GM12872 (cell line): ENCODE results near the gene BABAM2.

ENCODE experiments used
- TF ChIP-seq, protein P1 (sequence below): IDR thresholded peaks from 3 replicates; pipeline ENCODE4 v1.5.1; 2011; ENCODE audit warnings: low read depth, mild to moderate bottlenecking, low read length, moderate library complexity; ENCODE audit not compliant: insufficient read depth

The BABAM2 gene

DNA sequence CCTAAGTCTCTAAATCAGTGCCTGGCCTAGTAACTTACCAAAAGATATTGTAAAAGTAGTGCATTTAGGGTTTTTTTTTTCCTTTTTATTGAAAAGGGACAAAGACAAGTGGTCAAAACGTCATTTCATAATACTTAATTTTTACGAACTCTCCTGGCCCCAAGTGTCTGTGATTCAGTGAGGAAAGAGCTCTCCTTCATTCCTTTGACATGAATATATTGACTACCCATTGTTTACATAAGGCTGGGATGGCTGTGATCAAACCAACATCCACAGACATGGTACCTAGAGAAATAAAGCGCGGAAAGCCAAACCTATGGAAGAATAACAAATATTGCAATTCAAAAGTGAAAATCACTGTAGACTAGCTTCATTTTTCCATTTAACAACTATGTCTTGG lies 198.4 kb downstream of the BABAM2 start:
- TF ChIP-seq, protein P1, sequence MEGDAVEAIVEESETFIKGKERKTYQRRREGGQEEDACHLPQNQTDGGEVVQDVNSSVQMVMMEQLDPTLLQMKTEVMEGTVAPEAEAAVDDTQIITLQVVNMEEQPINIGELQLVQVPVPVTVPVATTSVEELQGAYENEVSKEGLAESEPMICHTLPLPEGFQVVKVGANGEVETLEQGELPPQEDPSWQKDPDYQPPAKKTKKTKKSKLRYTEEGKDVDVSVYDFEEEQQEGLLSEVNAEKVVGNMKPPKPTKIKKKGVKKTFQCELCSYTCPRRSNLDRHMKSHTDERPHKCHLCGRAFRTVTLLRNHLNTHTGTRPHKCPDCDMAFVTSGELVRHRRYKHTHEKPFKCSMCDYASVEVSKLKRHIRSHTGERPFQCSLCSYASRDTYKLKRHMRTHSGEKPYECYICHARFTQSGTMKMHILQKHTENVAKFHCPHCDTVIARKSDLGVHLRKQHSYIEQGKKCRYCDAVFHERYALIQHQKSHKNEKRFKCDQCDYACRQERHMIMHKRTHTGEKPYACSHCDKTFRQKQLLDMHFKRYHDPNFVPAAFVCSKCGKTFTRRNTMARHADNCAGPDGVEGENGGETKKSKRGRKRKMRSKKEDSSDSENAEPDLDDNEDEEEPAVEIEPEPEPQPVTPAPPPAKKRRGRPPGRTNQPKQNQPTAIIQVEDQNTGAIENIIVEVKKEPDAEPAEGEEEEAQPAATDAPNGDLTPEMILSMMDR = no peak

- TF ChIP-seq, protein P1 = no peak
Measured at GRCh38 chr2:28089486-28089885, 199.0 kb downstream of the BABAM2 start.

DNA sequence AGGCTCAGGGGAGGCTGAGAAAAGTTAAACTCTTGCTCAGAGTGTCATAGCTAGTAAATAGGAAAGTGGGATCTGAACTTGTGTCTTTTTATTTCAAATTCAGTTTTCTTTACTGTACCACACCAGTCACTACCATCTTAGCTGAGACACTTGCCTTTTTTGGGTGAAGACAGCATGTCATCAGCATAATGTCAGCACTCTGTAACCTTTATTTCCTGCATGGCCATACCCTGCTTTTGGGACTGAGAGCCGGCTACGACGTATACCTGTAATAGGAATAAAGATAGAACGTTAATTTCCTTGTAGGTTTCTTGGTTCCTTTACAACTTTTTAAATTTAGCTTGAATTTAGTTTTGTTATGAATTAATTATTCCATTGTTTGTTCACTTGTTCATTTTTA lies 202.8 kb downstream of the BABAM2 start:
- TF ChIP-seq, protein P1 = no peak

- TF ChIP-seq, protein P1 = no peak
Measured at GRCh38 chr2:28093768-28094167, 203.2 kb downstream of the BABAM2 start.

GRCh38 chr2:28094739-28095138 lies 204.2 kb downstream of the BABAM2 start:
- TF ChIP-seq, protein P1 = no peak

DNA sequence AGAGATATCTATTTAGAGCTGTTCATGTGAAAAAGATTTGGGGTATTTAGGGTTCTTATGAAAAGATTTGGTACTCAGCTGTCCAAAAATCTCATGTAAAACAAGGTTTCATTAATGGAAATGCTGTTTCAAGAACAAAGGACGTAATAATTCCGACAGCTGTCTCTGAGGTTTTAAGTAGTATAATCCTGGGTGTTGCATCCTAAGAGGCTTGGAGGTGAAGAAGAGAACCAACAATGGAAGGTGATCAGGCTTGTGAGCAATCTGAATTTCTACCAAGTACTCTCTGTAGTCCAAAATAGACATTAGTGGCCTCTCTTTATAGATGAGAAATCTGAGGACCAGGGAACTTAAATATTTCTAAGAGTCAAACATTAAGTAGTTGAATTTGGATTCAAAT lies 205.1 kb downstream of the BABAM2 start:
- TF ChIP-seq, protein P1 = no peak

GRCh38 chr2:28096421-28096820 lies 205.9 kb downstream of the BABAM2 start:
- TF ChIP-seq, protein P1 = no peak

- TF ChIP-seq, protein P1 = no peak
Measured at GRCh38 chr2:28098501-28099225, 208.1 kb downstream of the BABAM2 start.
